ENCODE data around the gene TSPAN3. TPM values are rescaled to one million over a fixed set of nuclear protein-coding genes. Genes with fewer than 3 reads are reported as not detected.

TSPAN3 gene
- 271 and 282 TPM in 2 replicates for total RNA-seq (2014; rRNA removed; shearing (Covaris generic); ENCODE audit: low replicate concordance)

DNA sequence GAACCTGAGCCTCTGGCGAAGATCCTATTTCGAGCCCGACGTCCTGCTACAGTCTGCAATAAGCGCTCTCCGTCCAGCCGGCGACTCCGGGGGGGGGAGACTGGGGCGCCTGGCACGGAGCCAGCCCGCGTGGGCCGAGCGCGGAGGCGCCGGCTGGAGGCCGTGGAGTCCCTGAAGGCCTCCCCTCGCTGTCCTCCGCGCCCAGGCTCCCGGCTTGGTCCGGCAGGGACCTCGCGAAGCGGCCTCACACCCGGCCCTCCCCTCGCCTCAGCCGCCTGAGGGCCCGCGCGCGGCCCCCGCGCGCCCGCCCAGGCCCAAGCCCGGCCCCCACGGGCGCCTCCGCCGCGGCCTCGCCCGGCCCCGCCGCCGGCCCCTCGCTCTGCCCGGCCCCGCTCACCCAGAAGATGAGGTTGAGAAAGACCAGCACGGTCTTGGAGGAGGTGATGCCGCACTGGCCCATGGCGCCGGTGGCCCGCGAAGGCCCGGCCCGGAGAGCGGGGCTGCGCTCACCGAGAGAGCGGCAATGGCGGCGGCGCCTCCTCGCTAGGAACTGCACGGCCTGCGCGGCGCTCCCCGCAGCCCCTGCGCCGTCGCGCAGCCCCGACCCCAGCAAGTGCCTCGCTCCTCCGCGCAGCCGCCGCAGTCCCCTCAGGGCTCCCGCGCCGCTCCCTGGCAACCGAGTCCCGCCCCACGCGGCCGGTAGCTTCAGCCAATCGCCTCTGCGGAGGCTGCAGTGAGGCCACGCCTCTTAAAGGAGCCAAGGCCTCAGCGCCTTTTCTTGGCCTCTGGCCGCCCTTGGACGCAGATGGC lies at the start of gene TSPAN3:
TSPAN3 (minus strand) TSS at position 615 of the 810 bp plus-strand sequence; CDS start at position 460, 155 bp downstream.
- peak; percentile 84 for DNase-seq (ENCODE audit: low read depth)
- in situ Hi-C loops (cut with HindIII; ENCODE audit: low pct_unique_long_range_greater_than_20kb, low sequenced_read_pairs) = loop anchor here (25.0 kb wide), 1 partner anchor 467 kb away; no protein-coding TSS in a partner anchor

DNA sequence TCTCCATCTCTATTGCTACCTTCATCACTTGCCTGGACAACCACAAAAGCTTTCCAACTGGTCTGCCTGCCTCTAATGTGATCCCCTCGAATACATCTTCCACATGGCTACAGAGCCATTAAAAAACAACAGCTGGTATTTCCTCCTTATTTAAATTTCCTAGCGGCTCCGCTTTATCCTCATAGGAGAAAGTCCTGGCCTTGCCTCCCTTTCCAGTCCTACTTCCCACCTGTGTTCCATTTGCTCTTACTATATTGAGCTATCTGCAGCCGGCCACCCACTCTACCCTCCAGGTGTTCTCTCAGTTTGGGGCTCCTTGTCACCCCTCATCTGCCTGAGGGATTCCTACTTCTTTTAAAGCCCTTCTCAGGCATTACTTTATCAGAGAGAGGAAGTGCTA lies 49.7 kb upstream of the TSPAN3 start:
- in situ Hi-C loops (cut with HindIII; ENCODE audit: low pct_unique_long_range_greater_than_20kb, low sequenced_read_pairs) = no loop called here
- no peak for DNase-seq (ENCODE audit: low read depth)

DNA sequence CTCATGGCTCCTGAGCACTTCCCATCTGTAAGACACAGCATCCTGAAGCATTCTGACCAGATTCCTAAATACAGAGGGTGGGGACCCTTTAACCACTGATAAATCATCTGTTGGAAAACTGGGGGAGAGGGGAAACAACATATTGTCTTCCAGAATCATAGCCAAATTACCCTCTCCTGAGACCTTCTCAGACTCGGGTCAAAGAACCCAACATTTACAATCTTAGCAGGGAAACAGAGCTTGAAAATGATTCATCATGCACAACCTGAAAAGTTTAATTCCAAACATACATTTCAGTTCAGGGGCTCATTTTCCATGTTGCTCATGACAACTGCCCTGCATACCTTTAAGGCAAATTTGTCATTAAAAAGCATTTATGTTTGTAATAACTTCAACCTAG lies 48.5 kb upstream of the TSPAN3 start:
- in situ Hi-C loops (cut with HindIII; ENCODE audit: low pct_unique_long_range_greater_than_20kb, low sequenced_read_pairs) = no loop called here
- no peak for DNase-seq (ENCODE audit: low read depth)

DNA sequence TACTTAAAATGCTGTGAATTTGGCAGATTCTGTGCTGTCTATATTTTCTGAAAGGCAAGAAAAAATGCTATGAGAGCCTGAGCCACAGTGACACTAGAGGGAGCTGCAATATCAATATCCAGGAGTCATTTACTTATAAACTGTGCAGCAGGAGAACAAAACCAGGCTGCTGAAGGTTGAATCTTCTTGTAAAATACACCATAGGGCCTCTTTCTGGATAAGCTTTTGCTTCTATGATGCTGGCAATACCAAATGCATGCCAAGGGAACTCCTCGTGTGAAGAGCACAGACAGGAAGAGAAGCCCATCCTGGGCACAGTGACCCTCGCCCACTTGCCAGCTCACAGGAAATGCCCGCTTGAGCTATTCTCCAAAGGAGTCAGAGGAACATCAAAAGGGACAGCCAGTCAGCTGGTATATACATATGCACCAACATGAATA lies 48.0 kb upstream of the TSPAN3 start:
- DNase-seq (ENCODE audit: low read depth) = peak; percentile 31
- in situ Hi-C loops (cut with HindIII; ENCODE audit: low pct_unique_long_range_greater_than_20kb, low sequenced_read_pairs) = no loop called here

DNA sequence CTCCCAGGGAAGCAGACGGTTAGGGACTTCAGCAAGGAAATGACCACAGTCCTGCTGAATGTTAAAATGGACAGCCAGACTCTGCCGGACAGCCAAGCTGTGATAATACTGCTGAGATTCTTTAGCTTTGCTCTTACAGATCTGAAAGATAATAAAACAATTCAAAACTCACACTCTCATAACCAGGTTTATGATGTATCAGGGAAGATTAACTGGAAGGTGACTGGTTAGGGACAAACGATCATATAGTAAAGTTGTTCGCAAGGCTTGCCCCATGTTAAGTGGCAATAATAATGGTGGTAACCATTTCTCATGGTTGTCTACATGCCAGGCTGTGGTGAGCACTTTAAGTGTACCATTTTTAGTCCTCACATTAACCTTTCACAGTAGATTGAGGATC lies 44.3 kb upstream of the TSPAN3 start:
- DNase-seq (ENCODE audit: low read depth) = no peak
- in situ Hi-C loops (cut with HindIII; ENCODE audit: low pct_unique_long_range_greater_than_20kb, low sequenced_read_pairs) = no loop called here

DNA sequence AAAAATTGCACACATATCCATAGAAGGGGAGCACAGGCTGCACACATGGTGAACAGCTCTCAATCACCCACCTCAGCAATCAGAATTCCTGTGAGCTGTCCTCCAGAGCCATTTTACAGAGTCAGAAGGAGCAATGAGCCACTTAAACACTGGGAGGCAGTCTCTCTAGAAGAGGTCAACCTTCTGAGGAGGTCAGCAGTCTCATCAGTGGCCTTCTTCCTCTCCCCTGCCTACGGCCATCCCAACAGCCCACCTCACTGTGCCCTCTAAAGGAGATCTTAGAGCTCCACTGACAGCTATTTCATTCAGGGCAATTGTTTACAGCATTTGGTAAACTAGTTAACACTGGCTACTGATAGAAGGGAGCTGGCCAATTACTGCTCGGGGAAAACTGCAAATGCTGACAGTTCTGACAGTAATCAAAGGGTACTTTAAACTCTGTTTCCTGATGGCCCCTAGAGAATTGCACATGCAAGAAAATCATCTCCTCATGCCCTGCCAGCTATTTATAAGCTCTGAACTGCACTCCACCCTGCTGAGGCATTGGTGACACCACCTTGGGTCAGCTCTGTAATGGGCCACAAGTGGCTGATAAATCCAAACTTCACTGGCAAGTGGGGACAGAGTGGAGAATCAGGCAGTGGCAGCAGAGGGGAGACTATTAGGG lies 42.1 kb upstream of the TSPAN3 start:
- no peak for DNase-seq (ENCODE audit: low read depth)
- in situ Hi-C loops (cut with HindIII; ENCODE audit: low pct_unique_long_range_greater_than_20kb, low sequenced_read_pairs) = no loop called here

DNA sequence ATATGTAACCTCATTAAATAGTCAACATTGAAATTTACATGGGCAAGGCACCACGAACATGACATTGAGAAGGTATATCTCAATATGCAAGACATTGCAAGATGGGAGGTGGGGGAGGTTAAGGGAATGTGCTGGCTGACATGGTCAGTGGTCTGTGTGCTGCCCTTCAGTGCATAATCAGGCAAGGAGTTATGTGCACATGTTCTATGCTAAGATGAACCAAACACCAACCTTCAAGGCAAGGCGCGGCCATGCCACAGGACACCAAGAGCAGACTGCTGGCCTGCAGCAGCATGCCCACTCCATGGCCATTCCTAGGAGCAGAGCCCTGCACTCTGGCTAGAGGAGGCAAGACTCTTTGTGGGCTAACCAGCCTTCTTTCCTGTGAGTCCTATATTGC lies 40.9 kb upstream of the TSPAN3 start:
- in situ Hi-C loops (cut with HindIII; ENCODE audit: low pct_unique_long_range_greater_than_20kb, low sequenced_read_pairs) = no loop called here

DNA sequence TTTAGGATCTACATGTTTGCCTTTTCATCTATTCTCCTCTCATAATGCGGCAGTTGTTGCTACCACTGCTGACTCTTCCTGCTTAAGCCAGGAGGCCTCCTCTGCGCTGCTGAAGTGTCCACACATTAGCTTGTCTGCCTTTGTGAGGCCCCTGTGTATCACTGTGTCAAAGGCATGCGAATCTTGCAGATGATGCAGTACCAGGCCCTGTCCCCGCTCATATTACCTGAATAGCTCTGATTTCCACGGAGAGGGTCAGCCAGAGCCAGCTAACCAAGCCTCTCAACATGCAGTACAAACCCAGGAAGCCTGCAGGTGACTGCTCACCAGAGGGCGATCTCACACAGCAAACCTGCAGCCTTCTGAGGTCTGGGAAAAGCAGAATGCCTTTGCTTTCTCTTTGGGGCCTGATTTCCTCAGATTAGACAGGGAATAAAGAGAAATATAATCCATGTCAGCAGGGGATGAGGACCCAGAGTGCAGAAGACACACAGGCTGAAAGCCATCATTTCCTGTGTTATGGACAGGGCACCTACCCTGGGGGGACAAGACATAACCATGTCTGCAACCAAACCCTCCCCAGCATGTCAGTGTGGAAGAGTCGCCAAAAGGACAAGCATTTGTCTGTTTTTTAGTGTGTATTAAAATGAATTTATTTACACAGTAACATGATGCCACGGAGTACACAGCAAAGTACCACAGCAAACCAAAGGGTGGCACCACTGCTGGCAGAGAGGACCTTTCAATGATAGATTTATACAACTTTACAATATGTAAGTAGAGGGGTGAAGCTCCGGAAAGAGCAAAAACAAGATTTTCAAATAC lies 36.8 kb upstream of the TSPAN3 start:
- DNase-seq (ENCODE audit: low read depth) = peak; percentile 46
- in situ Hi-C loops (cut with HindIII; ENCODE audit: low pct_unique_long_range_greater_than_20kb, low sequenced_read_pairs) = no loop called here

More for the DNA sequence above, 40.9 kb upstream of the TSPAN3 start:
- DNase-seq (ENCODE audit: low read depth) = no peak

DNA sequence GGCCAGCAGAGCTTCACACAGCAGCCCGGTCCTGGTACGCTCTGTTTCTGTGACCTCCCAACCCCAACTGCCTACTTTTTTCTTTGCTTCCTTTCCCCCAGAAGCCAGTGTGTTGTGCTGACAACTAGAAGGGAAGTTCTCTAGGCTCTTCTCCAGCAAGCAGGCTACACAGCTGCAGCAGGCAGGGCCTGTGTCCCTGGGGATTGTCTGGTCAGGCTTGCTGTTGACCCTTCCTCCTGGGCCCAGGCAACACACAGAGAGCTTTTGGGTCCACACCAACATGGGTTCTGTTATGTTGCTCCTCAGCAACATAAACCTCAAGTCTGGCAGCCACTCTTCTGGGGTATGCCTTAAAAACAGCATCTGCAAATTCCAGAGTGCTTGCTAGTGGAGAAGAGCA lies 36.2 kb upstream of the TSPAN3 start:
- no peak for DNase-seq (ENCODE audit: low read depth)
- in situ Hi-C loops (cut with HindIII; ENCODE audit: low pct_unique_long_range_greater_than_20kb, low sequenced_read_pairs) = no loop called here

DNA sequence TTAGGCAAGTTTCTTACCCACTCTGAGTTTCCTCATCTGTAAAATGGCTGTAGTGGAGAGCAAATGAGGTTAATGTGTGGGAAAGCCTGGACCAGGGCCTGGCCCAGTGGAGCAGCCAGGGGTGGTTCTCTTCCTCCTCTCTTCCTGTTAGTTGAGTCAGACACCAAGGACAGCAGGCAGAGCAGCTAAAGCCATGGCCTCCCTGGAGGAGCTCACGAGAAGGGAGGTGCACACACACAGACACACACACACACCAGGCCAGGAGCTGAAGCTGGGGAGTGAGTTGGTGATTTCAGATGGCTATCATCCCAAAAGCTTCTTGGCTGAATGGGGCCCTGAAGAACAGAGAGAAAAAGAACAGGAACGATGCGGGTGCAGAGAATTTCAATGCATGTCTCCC lies 33.2 kb upstream of the TSPAN3 start:
- in situ Hi-C loops (cut with HindIII; ENCODE audit: low pct_unique_long_range_greater_than_20kb, low sequenced_read_pairs) = no loop called here
- no peak for DNase-seq (ENCODE audit: low read depth)

DNA sequence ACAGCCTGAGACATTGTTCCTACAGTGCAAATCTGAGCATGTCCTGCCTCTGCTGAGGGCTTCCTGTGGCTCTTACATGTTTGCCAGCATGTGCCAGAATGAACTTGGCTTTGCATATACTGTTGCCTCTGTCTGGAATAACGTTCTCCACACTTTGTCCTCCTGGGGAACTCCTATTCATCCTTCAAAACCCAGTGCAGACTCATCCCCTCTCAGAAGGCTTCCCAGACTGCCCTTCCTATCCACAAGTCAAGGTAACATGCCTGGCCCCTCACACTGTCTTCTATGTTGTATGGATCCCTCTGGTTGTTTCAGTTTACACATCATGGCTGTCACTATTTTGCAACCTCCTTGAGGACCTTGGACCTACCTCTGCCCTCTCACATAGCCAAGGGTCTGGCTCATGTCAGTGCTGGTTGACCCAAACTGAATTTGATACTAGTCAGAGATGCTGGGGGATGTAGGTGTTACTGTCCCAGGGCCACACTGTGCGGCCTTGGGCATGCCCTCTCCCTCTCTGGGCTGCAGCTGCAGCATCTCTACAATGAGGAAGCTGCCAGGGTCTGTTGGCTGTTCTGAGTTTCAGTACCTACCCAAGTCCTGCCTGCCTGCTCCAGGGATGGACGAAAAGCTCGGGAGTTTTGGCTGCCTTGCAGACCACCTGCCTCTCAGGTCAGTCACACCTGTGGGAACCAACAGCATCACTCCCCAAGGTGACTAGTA lies 29.0 kb upstream of the TSPAN3 start:
- no peak for DNase-seq (ENCODE audit: low read depth)
- in situ Hi-C loops (cut with HindIII; ENCODE audit: low pct_unique_long_range_greater_than_20kb, low sequenced_read_pairs) = no loop called here

DNA sequence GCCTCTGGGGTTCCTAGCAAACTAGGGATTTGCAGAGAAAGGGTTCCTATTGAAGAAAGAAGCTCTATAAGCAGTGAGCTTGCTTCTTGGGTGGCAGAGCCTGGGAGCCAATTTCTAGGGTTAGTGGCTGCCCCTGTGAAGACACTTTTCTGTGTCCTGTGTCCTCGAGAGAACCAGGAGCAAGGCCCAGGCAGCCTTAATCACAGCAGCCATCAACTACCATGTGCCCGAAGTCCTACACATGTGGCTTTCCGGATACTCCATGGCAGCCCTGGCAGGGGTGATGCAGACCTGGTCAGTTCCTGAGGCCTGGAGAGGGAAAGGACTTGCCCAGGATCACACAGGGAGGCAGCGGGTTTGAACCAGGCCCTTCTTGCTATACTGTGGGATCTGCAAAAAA lies 27.7 kb upstream of the TSPAN3 start:
- in situ Hi-C loops (cut with HindIII; ENCODE audit: low pct_unique_long_range_greater_than_20kb, low sequenced_read_pairs) = no loop called here

DNA sequence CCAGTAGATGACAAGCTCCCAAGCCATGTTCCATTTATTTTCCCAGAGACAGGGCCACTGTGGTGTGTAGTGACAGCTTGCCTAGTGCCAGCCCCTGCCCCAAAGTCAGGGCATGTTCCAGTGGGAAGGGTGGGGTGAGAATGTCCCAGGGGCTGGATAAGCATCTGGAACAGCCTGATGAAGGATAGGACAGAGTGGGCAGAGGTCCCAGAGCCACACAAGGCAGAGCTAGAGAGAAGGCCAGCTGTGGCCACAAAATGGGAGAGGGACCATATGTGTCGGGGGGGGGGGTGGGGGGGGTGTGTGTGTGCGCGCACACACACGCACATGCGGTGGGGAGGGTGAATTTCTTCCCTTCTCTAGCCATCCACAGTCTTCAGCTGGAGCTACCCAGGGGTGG lies 27.0 kb upstream of the TSPAN3 start:
- no peak for DNase-seq (ENCODE audit: low read depth)
- in situ Hi-C loops (cut with HindIII; ENCODE audit: low pct_unique_long_range_greater_than_20kb, low sequenced_read_pairs) = no loop called here

More for the DNA sequence above, 27.7 kb upstream of the TSPAN3 start:
- DNase-seq (ENCODE audit: low read depth) = no peak

DNA sequence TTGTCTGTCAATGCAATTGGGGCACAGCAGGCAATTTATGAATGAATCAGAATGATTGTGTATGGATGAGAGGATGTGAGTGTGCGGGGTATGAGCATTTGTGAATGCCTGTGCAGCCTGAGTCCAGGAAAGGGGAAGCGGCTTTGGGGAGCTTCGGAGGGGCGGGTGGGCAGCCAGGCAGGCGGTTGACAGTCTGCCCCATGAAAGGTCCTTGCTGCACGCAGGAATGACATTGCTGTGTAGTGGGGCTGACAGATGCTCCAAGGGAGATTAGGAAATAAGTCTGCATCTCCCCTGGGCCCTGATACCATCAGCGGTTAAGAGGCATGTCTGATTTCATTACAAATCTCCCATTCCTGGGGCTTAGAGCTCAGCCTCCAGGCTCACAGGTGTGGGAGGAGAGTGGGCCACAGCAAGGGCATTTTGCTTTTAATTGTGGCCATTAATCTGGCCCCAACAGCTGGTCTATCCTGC lies 26.4 kb upstream of the TSPAN3 start:
- no peak for DNase-seq (ENCODE audit: low read depth)
- in situ Hi-C loops (cut with HindIII; ENCODE audit: low pct_unique_long_range_greater_than_20kb, low sequenced_read_pairs) = no loop called here

DNA sequence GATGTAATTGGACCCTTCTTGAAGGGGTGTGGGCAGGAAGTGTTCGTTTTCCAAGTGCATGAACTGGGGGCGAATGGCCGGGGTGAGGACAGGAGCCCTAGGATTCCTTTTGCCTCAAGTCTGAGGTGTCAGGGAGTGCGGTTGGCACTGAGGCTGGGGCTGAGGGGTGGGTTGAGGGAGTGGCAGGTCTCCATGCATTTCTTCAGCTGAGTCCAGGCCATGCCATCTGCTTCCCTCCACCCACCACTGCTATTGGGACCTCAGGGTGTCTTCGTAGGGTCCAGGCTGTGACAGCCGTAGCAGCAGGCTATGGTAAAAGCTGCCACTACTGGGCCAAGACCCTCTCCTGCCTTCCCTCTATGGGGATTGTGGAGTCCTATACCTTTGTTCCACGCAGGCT lies 25.6 kb upstream of the TSPAN3 start:
- DNase-seq (ENCODE audit: low read depth) = no peak
- in situ Hi-C loops (cut with HindIII; ENCODE audit: low pct_unique_long_range_greater_than_20kb, low sequenced_read_pairs) = no loop called here

DNA sequence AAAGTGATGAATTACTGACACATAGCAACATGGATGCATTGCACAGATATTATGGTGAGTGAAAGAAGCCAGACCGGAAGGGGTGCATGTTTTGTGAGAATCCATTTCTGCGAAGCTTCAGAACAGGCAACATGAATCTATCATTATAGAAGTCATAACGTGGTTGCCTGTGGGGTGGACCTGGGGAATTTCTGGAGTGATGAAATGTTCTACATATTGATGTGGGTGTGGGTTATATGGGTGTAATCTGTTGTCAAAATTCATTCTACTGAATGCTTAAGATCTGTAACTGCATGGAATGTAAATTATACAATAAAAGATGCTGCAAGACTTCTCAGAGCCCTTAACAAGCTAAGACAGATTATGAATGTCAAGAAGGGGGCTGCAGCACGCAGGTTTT lies 25.2 kb upstream of the TSPAN3 start:
- no peak for DNase-seq (ENCODE audit: low read depth)
- in situ Hi-C loops (cut with HindIII; ENCODE audit: low pct_unique_long_range_greater_than_20kb, low sequenced_read_pairs) = no loop called here

DNA sequence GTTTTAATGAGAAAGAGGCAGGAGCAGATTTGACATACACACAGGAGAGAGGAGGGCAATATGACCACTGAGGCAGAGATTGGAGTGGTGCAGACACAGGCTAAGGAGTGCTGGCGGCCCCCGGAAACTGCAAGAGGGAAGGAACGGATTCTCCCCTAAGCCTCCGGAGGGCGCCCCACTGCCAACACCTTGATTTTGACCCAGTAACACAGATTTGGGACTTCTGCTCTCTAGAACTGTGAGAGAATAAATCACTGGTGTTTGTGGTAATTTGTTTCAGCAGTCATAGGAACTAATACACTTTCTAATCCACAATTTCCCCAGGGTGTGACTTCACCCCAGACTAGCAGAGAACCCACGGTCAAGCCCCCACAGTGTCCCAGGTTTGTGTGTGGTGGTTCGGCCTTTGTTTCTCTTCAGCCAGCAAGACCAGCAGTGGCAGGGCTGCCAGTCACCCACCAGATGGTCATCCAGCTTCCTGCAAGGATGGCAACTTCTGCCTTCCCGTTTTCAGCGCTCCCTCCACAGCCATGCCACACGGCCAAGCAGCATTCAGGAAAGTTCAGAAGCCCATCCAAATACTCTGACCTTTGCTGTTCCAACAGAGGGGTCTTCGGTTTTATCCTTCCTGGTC lies 23.6 kb upstream of the TSPAN3 start:
- in situ Hi-C loops (cut with HindIII; ENCODE audit: low pct_unique_long_range_greater_than_20kb, low sequenced_read_pairs) = no loop called here
- no peak for DNase-seq (ENCODE audit: low read depth)

DNA sequence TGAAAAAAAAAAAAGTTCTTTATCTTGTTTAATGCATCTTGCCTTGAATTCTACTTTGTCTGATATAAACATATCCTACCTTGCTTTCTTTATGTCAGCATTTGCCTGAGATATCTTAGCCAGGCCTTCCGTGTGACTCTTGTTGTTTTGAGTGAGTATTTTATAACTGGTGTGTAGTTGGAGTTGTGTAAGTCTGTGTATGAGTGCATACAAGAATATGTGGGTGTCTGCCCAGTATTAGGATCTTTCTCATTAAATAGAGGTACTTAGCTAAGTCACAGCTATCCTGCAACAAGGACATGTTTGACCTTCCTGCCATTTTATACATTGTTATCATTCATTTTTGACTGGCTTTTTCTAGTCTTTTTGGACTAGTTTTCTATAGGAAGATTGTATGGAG lies 22.5 kb upstream of the TSPAN3 start:
- DNase-seq (ENCODE audit: low read depth) = no peak
- in situ Hi-C loops (cut with HindIII; ENCODE audit: low pct_unique_long_range_greater_than_20kb, low sequenced_read_pairs) = no loop called here
